ENCODE measurements around the gene CAPS.

- TF ChIP-seq EP300 (IDR thresholded peaks at IDR 0.05) (no peak), CTCF (IDR thresholded peaks at IDR 0.05) (no peak), POLR2A (IDR thresholded peaks at IDR 0.05) (no peak)
These were observed 43.1 kb upstream of the CAPS start for GRCh38 chr19:5870986-5871394.

All from tibial nerve (tissue), 4 donors.